Lower lobe of right lung (tissue), 2 donors: ENCODE results near the gene MTERF4. TPM values are rescaled to one million over a fixed set of nuclear protein-coding genes. Genes with fewer than 3 reads are reported as not detected.

ENCODE experiments used
- ATAC-seq, 2 donors: fragments of 200-7000 bp; cut with Tn5 transposase; one replicate each; pipeline ENCODE4 v1.9.1; 2020 to 2022; ENCODE audit warnings: mild to moderate bottlenecking in 2 of 2, moderate library complexity in 2 of 2
- DNase-seq: peaks from one replicate; pipeline ENCODE4 v3.0.0-alpha.2; 2020
- H3K27ac ChIP-seq: fragments of 200-600 bp; one replicate; pipeline ENCODE4 v1.8.0; 2022
- H3K27me3 ChIP-seq: fragments of 200-600 bp; one replicate; pipeline ENCODE4 v1.8.0; 2022; ENCODE audit warnings: low read depth
- H3K36me3 ChIP-seq: fragments of 200-600 bp; one replicate; pipeline ENCODE4 v1.8.0; 2022; ENCODE audit warnings: mild to moderate bottlenecking
- H3K4me1 ChIP-seq: fragments of 200-600 bp; one replicate; pipeline ENCODE4 v1.8.0; 2022
- H3K4me3 ChIP-seq: fragments of 200-600 bp; one replicate; pipeline ENCODE4 v1.8.0; 2022; ENCODE audit warnings: mild to moderate bottlenecking
- H3K9me3 ChIP-seq: fragments of 200-600 bp; one replicate; pipeline ENCODE4 v1.8.0; 2022
- intact Hi-C: fragments of 100-400 bp; cut with DNase I; formaldehyde crosslinking; loops from one replicate; pipeline ENCODE4 v1.11.0; 2022
- total RNA-seq: library from RNA; stranded (reverse); fragmentation: NEBNext Ultra II Directional; extraction: Animal tissue kit (Norgen Biotek cat#: 25700); gene quantifications from one replicate; pipeline ENCODE4 v1.2.1, GENCODE V29; 2021
- TF ChIP-seq, protein P1 (sequence below): fragments of 200-600 bp; IDR thresholded peaks from one replicate; pipeline ENCODE4 v1.8.0; 2022; ENCODE audit warnings: antibody characterized with exemption, mild to moderate bottlenecking
- donor health status: DM: no; HTN: yes; CAD: no; lungs with severe emphysema.

Gene MTERF4
- total RNA-seq, 1 donor from 2014 or later: 32.0 TPM

DNA sequence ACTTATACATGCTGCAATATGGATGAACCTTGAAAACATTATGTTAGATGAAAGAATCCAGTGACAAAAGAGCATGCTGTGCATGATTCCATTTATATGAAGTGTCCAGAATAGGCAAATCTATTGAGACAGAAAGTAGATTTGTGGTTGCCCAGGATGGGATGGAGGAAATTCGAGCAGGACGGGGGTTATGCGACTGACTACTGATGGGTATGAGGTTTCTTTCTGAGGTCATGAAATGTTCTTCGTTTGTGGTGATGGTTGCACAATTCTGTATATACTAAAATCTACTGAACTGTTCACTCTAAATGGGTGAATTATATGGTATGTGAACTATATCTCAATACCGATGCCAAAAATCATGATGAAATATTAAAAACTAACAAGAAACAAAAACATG lies 18.9 kb upstream of the MTERF4 start:
- intact Hi-C loops: no loop called here
- H3K36me3 ChIP-seq: no peaks in the 10 kb centered on the region

DNA sequence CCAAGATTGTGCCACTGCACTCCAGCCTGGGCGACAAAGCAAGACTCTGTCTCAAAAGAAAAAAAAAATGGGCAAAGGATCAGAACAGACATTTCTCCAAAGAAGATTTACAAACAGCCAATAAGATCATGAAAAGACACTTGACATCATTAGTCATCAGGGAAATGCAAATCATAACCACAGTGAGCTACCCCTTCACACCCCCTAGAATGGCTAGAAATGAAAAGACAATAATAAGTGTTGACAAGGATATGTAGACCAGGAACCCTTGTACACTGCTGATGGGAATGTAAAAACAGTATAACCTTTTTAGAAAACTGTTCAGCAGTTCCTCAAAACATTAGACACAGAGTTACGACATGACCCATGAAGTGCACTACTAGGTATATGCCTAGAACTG lies 18.4 kb upstream of the MTERF4 start:
- intact Hi-C loops: no loop called here
- TF ChIP-seq, protein P1, sequence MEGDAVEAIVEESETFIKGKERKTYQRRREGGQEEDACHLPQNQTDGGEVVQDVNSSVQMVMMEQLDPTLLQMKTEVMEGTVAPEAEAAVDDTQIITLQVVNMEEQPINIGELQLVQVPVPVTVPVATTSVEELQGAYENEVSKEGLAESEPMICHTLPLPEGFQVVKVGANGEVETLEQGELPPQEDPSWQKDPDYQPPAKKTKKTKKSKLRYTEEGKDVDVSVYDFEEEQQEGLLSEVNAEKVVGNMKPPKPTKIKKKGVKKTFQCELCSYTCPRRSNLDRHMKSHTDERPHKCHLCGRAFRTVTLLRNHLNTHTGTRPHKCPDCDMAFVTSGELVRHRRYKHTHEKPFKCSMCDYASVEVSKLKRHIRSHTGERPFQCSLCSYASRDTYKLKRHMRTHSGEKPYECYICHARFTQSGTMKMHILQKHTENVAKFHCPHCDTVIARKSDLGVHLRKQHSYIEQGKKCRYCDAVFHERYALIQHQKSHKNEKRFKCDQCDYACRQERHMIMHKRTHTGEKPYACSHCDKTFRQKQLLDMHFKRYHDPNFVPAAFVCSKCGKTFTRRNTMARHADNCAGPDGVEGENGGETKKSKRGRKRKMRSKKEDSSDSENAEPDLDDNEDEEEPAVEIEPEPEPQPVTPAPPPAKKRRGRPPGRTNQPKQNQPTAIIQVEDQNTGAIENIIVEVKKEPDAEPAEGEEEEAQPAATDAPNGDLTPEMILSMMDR: no peak
- Histone ChIP-seq H3K27ac (no peak overlapping the region), H3K27me3 (no peaks in the 10 kb centered on the region), H3K4me1 (no peaks in the 10 kb centered on the region), H3K4me3 (no peak overlapping the region), H3K36me3 (no peaks in the 10 kb centered on the region), H3K9me3 (no peaks in the 10 kb centered on the region)
- ATAC-seq (no peak), DNase-seq (no peak)

More for the DNA sequence above, 18.9 kb upstream of the MTERF4 start:
- no peak for ATAC-seq
- Histone ChIP-seq H3K4me3 (no peak overlapping the region), H3K9me3 (no peaks in the 10 kb centered on the region), H3K4me1 (no peaks in the 10 kb centered on the region), H3K27ac (no peak overlapping the region), H3K27me3 (no peaks in the 10 kb centered on the region)
- TF ChIP-seq, protein P1: no peak
- no peak for DNase-seq

DNA sequence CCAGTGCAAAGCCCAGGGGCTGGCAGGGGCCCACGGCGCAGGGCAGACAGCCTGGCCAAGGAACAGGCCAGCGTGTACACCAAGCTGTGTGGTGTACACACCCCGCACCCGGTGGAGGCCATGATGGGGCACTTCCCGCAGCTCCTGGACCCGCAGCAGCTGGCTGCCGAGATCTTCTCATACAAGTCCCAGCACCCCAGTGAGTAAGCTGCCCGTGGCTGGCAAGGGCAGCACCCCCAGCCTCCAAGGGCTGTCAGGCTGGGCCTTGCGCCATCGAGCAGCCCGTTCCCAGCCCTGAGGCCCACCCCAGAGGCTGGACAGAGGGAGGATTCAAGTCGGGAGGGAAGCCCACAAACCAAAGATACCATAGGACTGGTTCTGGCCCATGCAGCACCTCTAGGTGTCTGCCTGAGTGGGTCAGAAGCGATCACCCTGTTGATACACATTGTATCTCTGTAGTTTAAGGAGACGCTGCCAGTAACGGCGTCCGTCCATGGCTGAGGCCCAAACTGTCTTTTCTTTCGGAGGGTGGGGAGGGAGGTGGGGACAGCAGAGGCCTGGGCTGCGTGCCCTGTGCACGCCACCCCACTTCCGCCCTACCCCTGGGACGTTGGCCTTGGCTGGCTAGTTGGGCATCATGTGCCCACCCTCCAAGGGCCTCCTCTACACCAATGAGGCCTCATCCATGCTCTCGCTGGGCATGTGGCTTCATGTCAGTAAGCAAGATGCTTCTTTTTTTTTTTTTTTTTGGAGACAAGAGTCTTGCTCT lies 16.8 kb upstream of the MTERF4 start:
- Histone ChIP-seq H3K9me3 (no peaks in the 10 kb centered on the region), H3K27me3 (no peaks in the 10 kb centered on the region), H3K36me3 (peaks cover 4% of the 10 kb centered on the region), H3K4me1 (no peaks in the 10 kb centered on the region), H3K4me3 (no peak overlapping the region), H3K27ac (no peak overlapping the region)
- intact Hi-C loops: no loop called here
- TF ChIP-seq, protein P1: no peak
- DNase-seq (no peak), ATAC-seq (peak in 1 of 2 donors; percentile 38)

GRCh38 chr2:241116606-241117560 lies 14.8 kb upstream of the MTERF4 start:
- Histone ChIP-seq H3K9me3 (no peaks in the 10 kb centered on the region), H3K36me3 (peaks cover 4% of the 10 kb centered on the region), H3K27me3 (no peaks in the 10 kb centered on the region), H3K4me1 (no peaks in the 10 kb centered on the region), H3K4me3 (no peak overlapping the region), H3K27ac (no peak overlapping the region)
- intact Hi-C loops: no loop called here
- ATAC-seq: no peak
- no peak for DNase-seq
- TF ChIP-seq, protein P1: no peak

DNA sequence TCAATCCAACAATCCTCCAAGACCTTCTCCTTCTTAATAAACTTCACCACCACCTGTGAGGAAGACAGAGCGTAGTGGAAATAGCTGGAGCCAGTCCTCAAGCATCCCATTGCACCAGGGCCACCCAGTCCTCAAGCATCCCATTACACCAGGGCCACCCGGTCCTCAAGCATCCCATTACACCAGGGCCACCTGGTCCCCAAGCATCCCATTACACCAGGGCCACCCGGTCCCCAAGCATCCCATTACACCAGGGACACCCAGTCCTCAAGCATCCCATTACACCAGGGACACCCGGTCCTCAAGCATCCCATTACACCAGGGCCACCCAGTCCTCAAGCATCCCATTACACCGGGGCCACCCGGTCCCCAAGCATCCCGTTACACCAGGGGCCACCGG lies 13.3 kb upstream of the MTERF4 start:
- Histone ChIP-seq H3K9me3 (no peaks in the 10 kb centered on the region), H3K4me3 (no peak overlapping the region), H3K4me1 (no peaks in the 10 kb centered on the region), H3K27ac (no peak overlapping the region), H3K27me3 (no peaks in the 10 kb centered on the region), H3K36me3 (peaks cover 4% of the 10 kb centered on the region)
- ATAC-seq (no peak), DNase-seq (no peak)
- intact Hi-C loops: no loop called here
- TF ChIP-seq, protein P1: no peak
